AML-193 (cell line): ENCODE results near the gene GNB3.

Experiments
- DNase-seq, 2 experiments: peaks; one replicate each; lab custom pipeline; 2025; lab: John Stamatoyannopoulos, UW

The GNB3 gene

GRCh38 chr12:6837370-6838060, 3.2 kb upstream of the GNB3 start:
- DNase-seq: no peak

GRCh38 chr12:6838854-6839253, 1.9 kb upstream of the GNB3 start:
- no peak for DNase-seq

GRCh38 chr12:6839482-6840201, 1.1 kb upstream of the GNB3 start:
- DNase-seq: no peak

- DNase-seq: no peak
Measured at GRCh38 chr12:6840330-6840729, 395 bp upstream of the GNB3 start.

- no peak for DNase-seq
Measured at GRCh38 chr12:6842075-6842474, 1.4 kb downstream of the GNB3 start.

- no peak for DNase-seq
Measured at GRCh38 chr12:6843118-6843902, 2.6 kb downstream of the GNB3 start.

GRCh38 chr12:6845395-6845794, 4.7 kb downstream of the GNB3 start:
- no peak for DNase-seq

GRCh38 chr12:6846316-6846869, 5.7 kb downstream of the GNB3 start:
- no peak for DNase-seq

- no peak for DNase-seq
Measured at GRCh38 chr12:6847676-6848075, 7.0 kb downstream of the GNB3 start.

GRCh38 chr12:6849427-6849826, 8.7 kb downstream of the GNB3 start:
- no peak for DNase-seq

- no peak for DNase-seq
Measured at GRCh38 chr12:6849976-6850560, 9.3 kb downstream of the GNB3 start.

GRCh38 chr12:6850796-6851152, 10.0 kb downstream of the GNB3 start:
- DNase-seq: no peak

- DNase-seq: peak; percentile 97 to 98
Measured at GRCh38 chr12:6851153-6851920, 10.6 kb downstream of the GNB3 start, which contains the start of gene CDCA3. Gene CDCA3 (minus strand): TSS chr12:6851286. CDS start chr12:6850952, 334 bp downstream.

GRCh38 chr12:6851921-6852650, 11.4 kb downstream of the GNB3 start, which contains the start of gene USP5:
Gene USP5 (plus strand): TSS chr12:6852150. CDS start chr12:6852180, 30 bp downstream.
- peak; percentile 97 to 98 for DNase-seq

GRCh38 chr12:6852651-6853354, 12.1 kb downstream of the GNB3 start:
- no peak for DNase-seq

GRCh38 chr12:6853626-6854025, 12.9 kb downstream of the GNB3 start:
- no peak for DNase-seq

GRCh38 chr12:6854036-6854435, 13.3 kb downstream of the GNB3 start:
- no peak for DNase-seq

- DNase-seq: no peak
Measured at GRCh38 chr12:6855322-6855721, 14.6 kb downstream of the GNB3 start.

GRCh38 chr12:6858799-6859198, 18.1 kb downstream of the GNB3 start:
- DNase-seq: no peak

- no peak for DNase-seq
Measured at GRCh38 chr12:6860116-6860515, 19.4 kb downstream of the GNB3 start.
